ENCODE measurements around the gene IFT122. TPM values are rescaled to one million over a fixed set of nuclear protein-coding genes. Genes with fewer than 3 reads are reported as not detected.

Gene IFT122
- total RNA-seq, 1 donor from 2014 or later: 8.1 TPM

Other genes starting within 250 kb of the IFT122 start
- gene COPG1, start 190.6 kb upstream of the IFT122 start, total RNA-seq: 161 and 231 TPM in 2 replicates
- 10.6 and 16.1 TPM in 2 replicates for gene HMCES, start 161.4 kb upstream of the IFT122 start, total RNA-seq
- 0.35 TPM in 1 of 2 replicates, not detected in the other for gene EFCAB12, start 11.6 kb upstream of the IFT122 start, total RNA-seq
- 15.9 and 16.1 TPM in 2 replicates for gene MBD4, start 276 bp upstream of the IFT122 start, total RNA-seq
- gene RHO, start 88.4 kb downstream of the IFT122 start, total RNA-seq: not detected in 2 replicates
- not detected in 2 replicates for gene H1-8, start 103.0 kb downstream of the IFT122 start, total RNA-seq
- 37.7 and 44.2 TPM in 2 replicates for gene PLXND1, start 166.5 kb downstream of the IFT122 start, total RNA-seq

Data from myocyte (in vitro differentiated cells).